GM12891 (cell line): ENCODE measurements around the gene PLCXD3.

Source experiments
- DNase-seq: peaks from one replicate; pipeline ENCODE4 v3.0.0; 2011; ENCODE audit warnings: low spot score; ENCODE audit not compliant: insufficient read length
- FAIRE-seq: peaks from 2 replicates; lab custom pipeline; 2011; peaks lifted over from hg19 to GRCh38; lab: Jason Lieb, UNC
- PAX5 ChIP-seq: IDR thresholded peaks from 2 replicates; pipeline ENCODE4 v1.6.1; 2011; ENCODE audit warnings: low read length, moderate library complexity, mild to moderate bottlenecking; ENCODE audit not compliant: insufficient read depth, severe bottlenecking
- POLR2A ChIP-seq: IDR thresholded peaks from 2 replicates; pipeline ENCODE4 v1.6.1; 2011; ENCODE audit warnings: low read depth, low read length, control low read depth
- POLR2AphosphoS5 ChIP-seq: IDR thresholded peaks from 2 replicates; pipeline ENCODE4 v1.6.1; 2011; ENCODE audit warnings: low read depth, low read length, control low read depth
- POU2F2 ChIP-seq: IDR thresholded peaks from 2 replicates; pipeline ENCODE4 v1.6.1; 2011; ENCODE audit warnings: low read depth, mild to moderate bottlenecking, control low read depth, low read length, moderate library complexity
- SPI1 ChIP-seq: IDR thresholded peaks from 2 replicates; pipeline ENCODE4 v1.6.1; 2011; ENCODE audit warnings: low read depth, low read length, control low read depth
- TAF1 ChIP-seq: IDR thresholded peaks from 2 replicates; pipeline ENCODE4 v1.6.1; 2011; ENCODE audit warnings: low read depth, low read length, control low read depth

Gene PLCXD3

DNA sequence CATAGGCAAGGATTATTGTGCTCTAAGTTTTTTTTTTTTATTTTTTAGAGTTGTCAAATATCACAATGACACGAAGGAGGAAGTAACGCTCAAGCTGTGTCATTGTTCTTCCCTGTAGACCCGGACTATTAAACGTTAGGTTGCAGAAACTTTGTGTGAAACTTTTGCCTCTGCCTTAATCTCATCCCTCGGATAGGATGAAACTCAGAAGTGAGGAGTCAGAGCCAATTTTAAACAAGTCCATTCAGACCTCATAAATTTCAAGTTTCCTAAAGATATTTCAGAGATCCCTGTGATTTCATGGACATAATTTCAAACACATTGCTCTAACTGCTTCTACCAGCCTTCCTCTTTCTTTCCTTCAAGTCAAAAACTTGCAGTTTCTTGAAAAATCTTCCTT lies 198.3 kb downstream of the PLCXD3 start:
- no peak for DNase-seq
- TF ChIP-seq TAF1 = no peak
- TF ChIP-seq PAX5 = no peak
- no peak for TF ChIP-seq SPI1
- no peak for TF ChIP-seq POLR2A
- no peak for TF ChIP-seq POU2F2
- TF ChIP-seq POLR2AphosphoS5 = no peak
- no peak for FAIRE-seq

DNA sequence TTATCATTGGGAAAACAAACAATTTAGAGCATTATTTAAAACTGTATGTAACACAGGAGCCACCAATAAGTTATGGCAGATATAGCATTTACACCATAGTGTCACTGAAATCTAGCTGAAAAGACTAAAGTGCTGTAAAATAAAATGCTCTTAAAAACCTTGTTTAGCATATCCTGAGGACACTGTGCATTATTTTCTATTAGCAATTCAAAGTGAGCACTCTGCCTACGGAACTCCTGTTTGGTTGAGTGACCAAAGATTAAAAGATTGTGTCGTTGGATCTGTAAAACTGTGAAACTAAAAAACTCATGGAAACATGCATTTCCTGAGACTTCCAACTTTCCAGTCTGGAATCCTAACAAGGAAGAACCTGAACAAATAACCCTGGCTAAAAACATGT lies 201.1 kb downstream of the PLCXD3 start:
- TF ChIP-seq POU2F2 (no peak), SPI1 (no peak), POLR2A (no peak), TAF1 (no peak)
- no peak for FAIRE-seq
- no peak for DNase-seq

DNA sequence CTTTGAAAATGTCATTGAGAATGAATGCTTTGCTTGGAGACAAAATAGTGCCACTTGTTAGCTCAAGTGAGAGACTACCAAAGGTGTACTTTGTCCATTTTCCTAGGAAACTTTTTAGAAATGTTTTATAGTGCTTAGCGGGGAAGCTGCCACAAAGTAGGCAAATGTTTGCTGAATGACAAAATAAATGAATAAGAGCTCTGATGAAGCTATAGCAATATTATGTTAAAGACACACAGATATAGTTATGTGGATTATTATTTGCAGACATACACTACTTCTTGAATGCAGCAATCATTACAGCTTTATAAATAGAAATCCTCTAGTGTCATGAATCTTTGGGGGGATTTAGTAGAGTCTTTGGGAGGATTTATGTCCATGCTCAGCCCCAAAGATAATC lies 204.4 kb downstream of the PLCXD3 start:
- no peak for FAIRE-seq
- DNase-seq = no peak
- TF ChIP-seq POU2F2 (no peak), POLR2AphosphoS5 (no peak), PAX5 (no peak), TAF1 (no peak), POLR2A (no peak), SPI1 (no peak)

DNA sequence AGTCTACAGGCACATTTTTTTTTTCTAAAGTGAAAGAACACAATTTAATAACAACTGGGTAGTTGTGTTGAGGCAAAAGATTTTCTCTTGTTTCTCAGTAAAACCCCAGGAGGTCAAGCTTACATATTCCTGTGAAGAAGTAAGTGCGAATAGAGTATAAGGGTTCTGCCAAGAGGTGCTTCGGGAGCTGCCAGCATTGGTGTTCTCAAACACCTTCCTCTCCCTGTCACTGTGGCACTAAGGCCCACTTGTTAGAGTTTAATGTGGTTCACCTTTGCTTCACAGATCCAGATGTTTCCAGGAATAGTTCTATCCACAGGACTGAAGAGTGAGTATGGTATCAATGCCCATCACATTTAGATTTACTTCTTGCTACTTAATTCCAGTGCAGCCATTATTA lies 205.3 kb downstream of the PLCXD3 start:
- DNase-seq = no peak
- TF ChIP-seq TAF1 = no peak
- no peak for TF ChIP-seq POLR2A
- no peak for TF ChIP-seq PAX5
- TF ChIP-seq POLR2AphosphoS5 = no peak
- no peak for FAIRE-seq

DNA sequence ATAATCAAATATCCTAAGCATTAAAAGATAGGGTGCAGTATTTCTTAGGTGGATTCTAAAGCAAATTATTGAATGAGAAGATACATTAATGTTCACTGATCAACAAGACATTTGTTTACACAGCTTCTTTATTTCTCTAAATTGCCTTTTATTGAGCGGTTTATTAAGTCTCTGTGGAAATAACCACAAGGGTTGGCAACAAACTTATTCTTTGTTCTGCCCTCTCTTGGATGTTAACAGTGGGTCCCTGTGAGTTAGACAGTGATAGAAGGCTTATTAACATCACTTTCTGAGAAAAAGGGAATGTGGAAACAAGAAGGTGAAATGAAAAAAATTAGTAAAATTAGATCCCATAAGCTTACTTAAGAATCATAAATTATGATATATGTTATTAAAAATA lies 214.3 kb downstream of the PLCXD3 start:
- DNase-seq (no peak), FAIRE-seq (no peak)
- TF ChIP-seq POLR2AphosphoS5 (no peak), POU2F2 (no peak), TAF1 (no peak), POLR2A (no peak), PAX5 (no peak), SPI1 (no peak)

DNA sequence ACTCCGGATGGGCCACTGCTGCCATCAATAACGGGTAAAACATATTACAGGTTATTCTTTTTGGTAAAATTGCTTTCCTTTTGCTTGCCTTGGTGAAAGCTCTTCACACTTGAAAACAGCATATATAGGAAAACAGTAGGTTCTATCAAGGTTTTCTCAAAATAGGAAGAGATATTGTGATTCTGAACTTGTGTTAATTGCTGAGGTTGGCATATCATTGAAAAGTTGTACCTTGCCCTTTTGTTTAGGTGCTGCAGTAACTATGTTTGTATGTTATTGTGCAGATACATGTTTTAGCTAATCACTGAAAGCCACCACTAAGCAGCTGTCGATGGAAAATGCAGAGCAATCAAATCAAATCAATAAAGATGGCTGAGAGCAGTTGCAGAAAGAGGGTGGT lies 219.1 kb downstream of the PLCXD3 start:
- DNase-seq (no peak), FAIRE-seq (no peak)
- no peak for TF ChIP-seq TAF1
- no peak for TF ChIP-seq POLR2AphosphoS5
- TF ChIP-seq PAX5 = no peak
- no peak for TF ChIP-seq POLR2A
- no peak for TF ChIP-seq POU2F2
- TF ChIP-seq SPI1 = no peak

DNA sequence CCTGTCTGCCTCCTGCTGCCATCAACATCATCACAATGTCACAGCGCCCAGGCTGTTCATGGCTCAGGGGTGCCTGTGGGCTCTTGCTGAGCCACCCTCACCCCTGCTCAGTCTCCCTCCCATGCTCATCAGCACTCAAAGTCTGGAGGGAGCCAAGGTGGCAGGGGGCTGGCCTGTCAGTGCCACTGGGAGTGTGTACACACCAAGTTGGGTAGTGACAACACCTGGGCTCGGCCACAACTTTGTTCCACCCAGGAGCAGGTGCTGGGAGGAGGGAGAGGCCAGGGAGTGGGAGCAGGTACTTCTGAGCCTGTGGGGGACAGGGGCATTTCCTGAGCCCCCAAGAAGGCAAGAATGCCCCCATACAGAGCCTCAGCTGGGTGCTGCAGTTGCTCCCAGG lies 219.6 kb downstream of the PLCXD3 start:
- TF ChIP-seq POU2F2 (no peak), TAF1 (no peak), SPI1 (no peak), PAX5 (no peak), POLR2A (no peak), POLR2AphosphoS5 (no peak)
- DNase-seq = no peak
- FAIRE-seq = no peak

DNA sequence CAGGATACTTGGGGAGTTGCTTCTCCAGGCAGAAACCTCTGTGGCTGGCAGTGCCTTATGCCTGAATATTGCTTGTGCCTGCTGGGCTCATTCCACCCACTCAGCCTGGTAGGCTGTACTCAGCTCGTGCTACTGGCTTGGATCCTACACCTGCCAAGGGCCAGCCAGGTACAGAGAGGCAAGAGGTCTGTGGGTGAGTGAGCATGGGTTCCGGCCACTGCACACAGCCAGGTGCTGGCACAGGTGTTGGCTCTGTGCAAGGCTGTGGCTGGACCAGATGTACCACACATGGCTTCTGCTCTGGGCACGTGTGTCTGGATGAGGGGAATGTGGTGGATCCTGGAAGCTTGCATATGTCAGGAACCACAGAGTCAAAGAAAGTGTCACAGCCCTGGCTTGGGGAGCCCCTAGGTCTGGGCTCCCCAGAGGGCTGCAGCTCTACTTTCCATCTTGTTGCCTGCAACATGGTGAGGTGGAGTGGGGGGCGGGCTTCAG lies 220.4 kb downstream of the PLCXD3 start:
- DNase-seq = no peak
- TF ChIP-seq POLR2A (no peak), POLR2AphosphoS5 (no peak), PAX5 (no peak), SPI1 (no peak)
- no peak for FAIRE-seq

DNA sequence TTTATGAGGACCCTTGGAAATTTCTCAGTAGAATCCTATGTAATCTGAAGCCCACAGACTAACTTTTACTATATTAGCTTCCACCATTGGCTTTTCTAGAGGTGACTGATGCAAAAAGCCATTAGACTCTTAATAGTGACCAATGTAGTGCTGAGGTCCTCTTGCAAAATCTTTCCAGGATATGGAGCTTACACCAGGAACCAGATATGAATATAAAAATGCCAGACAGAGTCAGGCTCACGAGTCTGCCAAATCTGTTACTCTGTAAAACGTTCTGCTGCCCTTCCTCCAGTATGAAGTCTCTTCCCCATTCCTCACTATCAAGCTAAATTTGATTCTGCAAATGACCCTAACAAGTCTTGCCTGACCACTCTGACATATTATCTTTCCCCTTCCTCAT lies 223.7 kb downstream of the PLCXD3 start:
- TF ChIP-seq TAF1 = no peak
- TF ChIP-seq POLR2A = no peak
- no peak for TF ChIP-seq POLR2AphosphoS5
- TF ChIP-seq SPI1 = no peak
- TF ChIP-seq PAX5 = no peak
- TF ChIP-seq POU2F2 = no peak
- no peak for FAIRE-seq
- DNase-seq = no peak

DNA sequence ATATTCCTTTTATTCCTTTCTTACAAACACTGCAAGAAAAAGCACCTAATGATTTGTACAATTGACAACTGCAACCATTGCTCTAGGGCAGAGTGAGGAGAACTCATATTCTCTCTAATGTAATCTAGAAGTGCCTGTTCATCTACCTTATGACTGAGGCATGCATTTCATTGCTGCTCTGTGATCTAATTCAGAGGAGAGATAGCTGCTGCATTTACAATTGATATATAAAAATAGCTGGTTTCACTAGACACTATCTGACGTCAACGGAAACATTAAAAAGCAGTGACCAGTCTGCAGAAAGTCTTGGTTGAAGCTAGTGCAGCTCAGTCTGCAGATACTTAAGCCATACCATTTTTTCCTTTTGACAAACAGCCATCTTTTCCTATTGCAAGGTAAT lies 224.2 kb downstream of the PLCXD3 start:
- TF ChIP-seq POLR2A = no peak
- TF ChIP-seq SPI1 = no peak
- no peak for TF ChIP-seq POU2F2
- no peak for TF ChIP-seq POLR2AphosphoS5
- TF ChIP-seq PAX5 = no peak
- no peak for TF ChIP-seq TAF1
- FAIRE-seq (no peak), DNase-seq (no peak)
